Upper lobe of left lung (tissue), 6 donors: Measurements from ENCODE around the gene CNIH4. TPM values are rescaled to one million over a fixed set of nuclear protein-coding genes. Genes with fewer than 3 reads are reported as not detected.

Source experiments
- ATAC-seq, 2 donors: fragments of 200-7000 bp; cut with Tn5 transposase; one replicate each; pipeline ENCODE4 v1.9.1; 2022; ENCODE audit warnings: mild to moderate bottlenecking in 2 of 2, moderate library complexity in 2 of 2; ENCODE audit not compliant: low FRiP score in 2 of 2
- DNase-seq, 2 donors: peaks; one replicate each; pipeline ENCODE4 v3.0.0-alpha.2; 2019 to 2020
- H3K27ac ChIP-seq, 4 donors: fragments of 200-600 bp; sonication (generic); one replicate each; pipeline ENCODE4 v1.5.1; 2016 to 2019
- H3K27me3 ChIP-seq, 4 donors: fragments of 200-600 bp; sonication (generic); one replicate each; pipeline ENCODE4 v1.5.1; 2017 to 2019
- H3K36me3 ChIP-seq, 4 donors: fragments of 200-600 bp; sonication (generic); one replicate each; pipeline ENCODE4 v1.5.1; 2016 to 2019
- H3K4me1 ChIP-seq, 4 donors: fragments of 200-600 bp; sonication (generic); one replicate each; pipeline ENCODE4 v1.5.1; 2018 to 2019
- H3K4me3 ChIP-seq, 4 donors: fragments of 200-600 bp; sonication (generic); one replicate each; pipeline ENCODE4 v1.5.1; 2017 to 2019; ENCODE audit warnings: mild to moderate bottlenecking in 2 of 4, moderate library complexity in 1 of 4
- H3K9me3 ChIP-seq, 4 donors: fragments of 200-600 bp; sonication (generic); one replicate each; pipeline ENCODE4 v1.5.1; 2018 to 2019
- EP300 ChIP-seq, 4 donors: sonication (generic); formaldehyde crosslinking; IDR thresholded peaks; one replicate each; pipeline ENCODE4 v1.5.1; 2017; ENCODE audit warnings: antibody characterized with exemption in 4 of 4, control low read depth in 2 of 4
- POLR2A ChIP-seq, 4 donors: fragments of 450-650 bp; IDR thresholded peaks; one replicate each; pipeline ENCODE4 v1.5.1; 2016 to 2017; ENCODE audit warnings: antibody characterized with exemption in 4 of 4, mild to moderate bottlenecking in 2 of 4
- POLR2AphosphoS5 ChIP-seq, 2 donors: sonication (generic); formaldehyde crosslinking; IDR thresholded peaks; one replicate each; pipeline ENCODE4 v1.5.1; 2017; ENCODE audit warnings: antibody characterized with exemption in 2 of 2
- WGBS, 2 donors: methylation state at CpG; one replicate each; pipeline ENCODE4 v1.1.5; 2017 to 2018; 5-methylcytosine and 5-hydroxymethylcytosine counted together
- total RNA-seq, 6 donors: library from RNA; depleted of rRNA in 4 of 6; stranded (reverse); fragments of >200 nt in 4 of 6; gene quantifications; one replicate each; pipeline versions ENCODE4 v1.1.0 to v1.2.1, GENCODE V29; 2016 to 2021
- TF ChIP-seq, protein P1 (sequence below), 6 experiments: fragments of 450-650 bp in 4 of 6; fragments of 200-600 bp in 2 of 6; sonication (generic) in 2 of 6; IDR thresholded peaks; one replicate each; pipeline ENCODE4 v1.5.1; 2016 to 2019; ENCODE audit warnings: antibody characterized with exemption in 6 of 6
- donor health status: DM: no; HTN: no; CAD: no; lungs with moderate emphysema.
- donor health status: DM: no; HTN: yes; CAD: no; lungs with severe emphysema.

CNIH4 gene
- total RNA-seq, 6 donors from 2014 or later = 19.2 to 86.6 (median 38.5) TPM

DNA sequence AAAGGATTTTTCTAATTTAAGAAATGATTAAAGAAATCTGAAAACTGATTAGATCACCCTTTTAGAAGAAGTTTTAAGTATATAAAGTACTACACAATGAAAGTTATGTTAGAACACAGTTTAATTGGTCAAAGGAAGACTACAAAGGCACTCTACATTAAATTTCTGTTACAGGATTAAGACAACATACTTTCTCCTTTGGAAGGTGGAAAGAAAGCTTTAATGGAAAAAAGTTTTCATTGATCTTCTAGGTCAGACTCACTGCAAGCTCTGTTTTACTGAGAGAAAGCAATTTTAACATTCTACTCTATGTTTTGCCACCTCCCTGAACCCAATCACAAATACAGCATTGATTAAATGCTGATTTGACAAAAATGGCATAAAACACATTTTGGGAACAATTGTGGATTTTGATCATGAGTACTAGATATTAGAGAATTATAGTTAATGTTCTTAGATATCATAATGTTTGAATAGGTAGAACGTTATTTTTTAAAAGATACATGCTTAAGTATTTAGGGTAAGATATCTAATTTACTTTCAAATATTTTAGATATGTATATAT is 45.9 kb downstream of the CNIH4 start:
- TF ChIP-seq, protein P1, sequence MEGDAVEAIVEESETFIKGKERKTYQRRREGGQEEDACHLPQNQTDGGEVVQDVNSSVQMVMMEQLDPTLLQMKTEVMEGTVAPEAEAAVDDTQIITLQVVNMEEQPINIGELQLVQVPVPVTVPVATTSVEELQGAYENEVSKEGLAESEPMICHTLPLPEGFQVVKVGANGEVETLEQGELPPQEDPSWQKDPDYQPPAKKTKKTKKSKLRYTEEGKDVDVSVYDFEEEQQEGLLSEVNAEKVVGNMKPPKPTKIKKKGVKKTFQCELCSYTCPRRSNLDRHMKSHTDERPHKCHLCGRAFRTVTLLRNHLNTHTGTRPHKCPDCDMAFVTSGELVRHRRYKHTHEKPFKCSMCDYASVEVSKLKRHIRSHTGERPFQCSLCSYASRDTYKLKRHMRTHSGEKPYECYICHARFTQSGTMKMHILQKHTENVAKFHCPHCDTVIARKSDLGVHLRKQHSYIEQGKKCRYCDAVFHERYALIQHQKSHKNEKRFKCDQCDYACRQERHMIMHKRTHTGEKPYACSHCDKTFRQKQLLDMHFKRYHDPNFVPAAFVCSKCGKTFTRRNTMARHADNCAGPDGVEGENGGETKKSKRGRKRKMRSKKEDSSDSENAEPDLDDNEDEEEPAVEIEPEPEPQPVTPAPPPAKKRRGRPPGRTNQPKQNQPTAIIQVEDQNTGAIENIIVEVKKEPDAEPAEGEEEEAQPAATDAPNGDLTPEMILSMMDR (IDR thresholded peaks at IDR 0.05) = no peak
- no peak for TF ChIP-seq EP300 (IDR thresholded peaks at IDR 0.05)
- no peak for TF ChIP-seq POLR2AphosphoS5 (IDR thresholded peaks at IDR 0.05)
- no peak for TF ChIP-seq POLR2A (IDR thresholded peaks at IDR 0.05)
- WGBS, 2 donors = 93 to 97% methylated on average over 1 of the region's 1 CpG
- Histone ChIP-seq H3K4me1 (peaks cover 0 to 3% (median 0%) of the 10 kb centered on the region in 4 donors), H3K4me3 (no peak overlapping the region), H3K36me3 (peaks cover 46 to 97% (median 61%) of the 10 kb centered on the region in 4 donors), H3K9me3 (no peaks in the 10 kb centered on the region), H3K27me3 (no peaks in the 10 kb centered on the region), H3K27ac (peak overlapping the region in 1 of 4 donors; percentile 7)
- ATAC-seq (no peak), DNase-seq (no peak)

GRCh38 chr1:224404916-224405603 is 48.4 kb downstream of the CNIH4 start:
- TF ChIP-seq POLR2AphosphoS5 (IDR thresholded peaks at IDR 0.05) = no peak
- TF ChIP-seq, protein P1 (IDR thresholded peaks at IDR 0.05) = no peak
- TF ChIP-seq EP300 (IDR thresholded peaks at IDR 0.05) = no peak
- TF ChIP-seq POLR2A (IDR thresholded peaks at IDR 0.05) = no peak
- Histone ChIP-seq H3K36me3 (peaks cover 42 to 97% (median 58%) of the 10 kb centered on the region in 4 donors), H3K27ac (no peak overlapping the region), H3K27me3 (no peaks in the 10 kb centered on the region), H3K4me3 (no peak overlapping the region), H3K4me1 (peaks cover 0 to 11% (median 0%) of the 10 kb centered on the region in 4 donors), H3K9me3 (no peaks in the 10 kb centered on the region)
- 87 to 90% methylated on average over 3 of the region's 3 CpGs for WGBS, 2 donors
- DNase-seq = no peak
- no peak for ATAC-seq

DNA sequence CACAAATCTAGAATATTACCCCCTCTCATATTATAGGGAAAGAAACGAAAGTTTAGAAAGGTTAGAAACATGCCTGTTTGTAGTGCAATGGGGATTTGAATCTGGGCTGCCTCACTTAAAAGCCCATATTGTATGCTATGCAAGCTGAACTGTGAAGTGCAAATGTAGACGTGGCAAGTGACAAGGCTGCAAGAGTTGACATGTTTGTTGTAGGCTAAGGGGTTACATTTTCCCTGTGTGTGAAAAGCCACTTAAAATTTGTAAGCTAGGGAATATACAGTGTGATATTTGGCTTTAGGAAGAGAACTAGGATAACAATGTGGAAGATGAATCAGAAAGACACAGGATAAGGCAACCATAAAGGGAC is 48.9 kb downstream of the CNIH4 start:
- Histone ChIP-seq H3K9me3 (no peaks in the 10 kb centered on the region), H3K4me1 (peaks cover 0 to 11% (median 0%) of the 10 kb centered on the region in 4 donors), H3K27me3 (no peaks in the 10 kb centered on the region), H3K36me3 (peaks cover 42 to 97% (median 57%) of the 10 kb centered on the region in 4 donors), H3K27ac (no peak overlapping the region), H3K4me3 (no peak overlapping the region)
- ATAC-seq (no peak), DNase-seq (no peak)
- 88 to 89% methylated on average over 2 of the region's 2 CpGs for WGBS, 2 donors
- no peak for TF ChIP-seq EP300 (IDR thresholded peaks at IDR 0.05)
- TF ChIP-seq, protein P1 (IDR thresholded peaks at IDR 0.05) = no peak
- no peak for TF ChIP-seq POLR2A (IDR thresholded peaks at IDR 0.05)
- no peak for TF ChIP-seq POLR2AphosphoS5 (IDR thresholded peaks at IDR 0.05)

GRCh38 chr1:224406216-224406615 is 49.5 kb downstream of the CNIH4 start:
- Histone ChIP-seq H3K36me3 (peaks cover 38 to 97% (median 56%) of the 10 kb centered on the region in 4 donors), H3K4me1 (peaks cover 0 to 11% (median 0%) of the 10 kb centered on the region in 4 donors), H3K9me3 (no peaks in the 10 kb centered on the region), H3K27me3 (no peaks in the 10 kb centered on the region), H3K27ac (no peak overlapping the region), H3K4me3 (no peak overlapping the region)
- TF ChIP-seq, protein P1 (IDR thresholded peaks at IDR 0.05) = no peak
- no peak for TF ChIP-seq POLR2A (IDR thresholded peaks at IDR 0.05)
- TF ChIP-seq POLR2AphosphoS5 (IDR thresholded peaks at IDR 0.05) = no peak
- no peak for TF ChIP-seq EP300 (IDR thresholded peaks at IDR 0.05)
- DNase-seq (no peak), ATAC-seq (no peak)
